Measurements from ENCODE around the gene ZNF860.
"Not testable (repeated sequence)": the region's sequence is repeated elsewhere in the genome, so short reads cannot be mapped to it uniquely, and the experiment has no call there.

The ZNF860 gene

GRCh38 chr3:31985831-31986230 lies 4.3 kb downstream of the ZNF860 start:
- Histone ChIP-seq H3K27ac (ENCODE audit: low read depth, low read length) (no peak overlapping the region), H3K9ac (ENCODE audit: low read length in 5 of 5) (no peak overlapping the region), H3K4me3 (ENCODE audit: low read depth in 1 of 5, low read length in 5 of 5) (no peak overlapping the region), H3K4me1 (ENCODE audit: control insufficient read depth in 5 of 5, insufficient read depth in 5 of 5, low read length in 5 of 5) (peaks cover 0 to 22% (median 13%) of the 10 kb centered on the region in 5 donors), H3K36me3 (ENCODE audit: control insufficient read depth in 5 of 5, insufficient read depth in 5 of 5, low read length in 5 of 5) (peaks cover 0 to 4% (median 0%) of the 10 kb centered on the region in 5 donors), H3K9me3 (ENCODE audit: control insufficient read depth in 5 of 5, low read length in 5 of 5) (peaks cover 7 to 21% (median 10%) of the 10 kb centered on the region in 5 donors), H3K27me3 (ENCODE audit: control insufficient read depth in 5 of 5, insufficient read depth in 4 of 5, low read length in 5 of 5) (no peaks in the 10 kb centered on the region)

GRCh38 chr3:31988271-31988670 lies 6.7 kb downstream of the ZNF860 start:
- Histone ChIP-seq H3K9ac (ENCODE audit: low read length in 5 of 5) (no peak overlapping the region), H3K27ac (ENCODE audit: low read depth, low read length) (no peak overlapping the region), H3K27me3 (ENCODE audit: control insufficient read depth in 5 of 5, insufficient read depth in 4 of 5, low read length in 5 of 5) (no peaks in the 10 kb centered on the region), H3K4me1 (ENCODE audit: control insufficient read depth in 5 of 5, insufficient read depth in 5 of 5, low read length in 5 of 5) (peaks cover 0 to 11% (median 4%) of the 10 kb centered on the region in 5 donors), H3K36me3 (ENCODE audit: control insufficient read depth in 5 of 5, insufficient read depth in 5 of 5, low read length in 5 of 5) (peaks cover 0 to 4% (median 0%) of the 10 kb centered on the region in 5 donors), H3K4me3 (ENCODE audit: low read depth in 1 of 5, low read length in 5 of 5) (no peak overlapping the region), H3K9me3 (ENCODE audit: control insufficient read depth in 5 of 5, low read length in 5 of 5) (peaks cover 9 to 22% (median 13%) of the 10 kb centered on the region in 5 donors)

GRCh38 chr3:31992995-31993394 lies 11.4 kb downstream of the ZNF860 start:
- not testable (repeated sequence) for H3K36me3 ChIP-seq (ENCODE audit: control insufficient read depth in 5 of 5, insufficient read depth in 5 of 5, low read length in 5 of 5); H3K4me1 ChIP-seq (ENCODE audit: control insufficient read depth in 5 of 5, insufficient read depth in 5 of 5, low read length in 5 of 5); H3K9ac ChIP-seq (ENCODE audit: low read length in 5 of 5); H3K4me3 ChIP-seq (ENCODE audit: low read depth in 1 of 5, low read length in 5 of 5); H3K27me3 ChIP-seq (ENCODE audit: control insufficient read depth in 5 of 5, insufficient read depth in 4 of 5, low read length in 5 of 5); H3K27ac ChIP-seq (ENCODE audit: low read depth, low read length)
- peaks cover 9 to 24% (median 13%) of the 10 kb centered on the region in 5 donors for H3K9me3 ChIP-seq (ENCODE audit: control insufficient read depth in 5 of 5, low read length in 5 of 5)

GRCh38 chr3:31993843-31994242 lies 12.3 kb downstream of the ZNF860 start:
- Histone ChIP-seq H3K4me1 (ENCODE audit: control insufficient read depth in 5 of 5, insufficient read depth in 5 of 5, low read length in 5 of 5) (no peaks in the 10 kb centered on the region), H3K4me3 (ENCODE audit: low read depth in 1 of 5, low read length in 5 of 5) (no peak overlapping the region), H3K9ac (ENCODE audit: low read length in 5 of 5) (no peak overlapping the region), H3K27me3 (ENCODE audit: control insufficient read depth in 5 of 5, insufficient read depth in 4 of 5, low read length in 5 of 5) (no peaks in the 10 kb centered on the region), H3K36me3 (ENCODE audit: control insufficient read depth in 5 of 5, insufficient read depth in 5 of 5, low read length in 5 of 5) (peaks cover 0 to 4% (median 0%) of the 10 kb centered on the region in 5 donors), H3K9me3 (ENCODE audit: control insufficient read depth in 5 of 5, low read length in 5 of 5) (peaks cover 7 to 18% (median 13%) of the 10 kb centered on the region in 5 donors), H3K27ac (ENCODE audit: low read depth, low read length) (no peak overlapping the region)

GRCh38 chr3:31995026-31995425 lies 13.5 kb downstream of the ZNF860 start:
- H3K9ac ChIP-seq (ENCODE audit: low read length in 5 of 5); H3K27ac ChIP-seq (ENCODE audit: low read depth, low read length); H3K27me3 ChIP-seq (ENCODE audit: control insufficient read depth in 5 of 5, insufficient read depth in 4 of 5, low read length in 5 of 5); H3K4me3 ChIP-seq (ENCODE audit: low read depth in 1 of 5, low read length in 5 of 5); H3K4me1 ChIP-seq (ENCODE audit: control insufficient read depth in 5 of 5, insufficient read depth in 5 of 5, low read length in 5 of 5); H3K36me3 ChIP-seq (ENCODE audit: control insufficient read depth in 5 of 5, insufficient read depth in 5 of 5, low read length in 5 of 5): not testable (repeated sequence)
- peaks cover 6 to 12% (median 8%) of the 10 kb centered on the region in 5 donors for H3K9me3 ChIP-seq (ENCODE audit: control insufficient read depth in 5 of 5, low read length in 5 of 5)

GRCh38 chr3:31996195-31996594 lies 14.6 kb downstream of the ZNF860 start:
- no peak overlapping the region for H3K4me3 ChIP-seq (ENCODE audit: low read depth in 1 of 5, low read length in 5 of 5)
- no peaks in the 10 kb centered on the region for H3K36me3 ChIP-seq (ENCODE audit: control insufficient read depth in 5 of 5, insufficient read depth in 5 of 5, low read length in 5 of 5)
- H3K9ac ChIP-seq (ENCODE audit: low read length in 5 of 5): no peak overlapping the region
- H3K27me3 ChIP-seq (ENCODE audit: control insufficient read depth in 5 of 5, insufficient read depth in 4 of 5, low read length in 5 of 5): no peaks in the 10 kb centered on the region
- H3K9me3 ChIP-seq (ENCODE audit: control insufficient read depth in 5 of 5, low read length in 5 of 5): peaks cover 0 to 4% (median 2%) of the 10 kb centered on the region in 5 donors
- no peaks in the 10 kb centered on the region for H3K4me1 ChIP-seq (ENCODE audit: control insufficient read depth in 5 of 5, insufficient read depth in 5 of 5, low read length in 5 of 5)
- H3K27ac ChIP-seq (ENCODE audit: low read depth, low read length): no peak overlapping the region

- Histone ChIP-seq H3K9ac (ENCODE audit: low read length in 5 of 5) (no peak overlapping the region), H3K4me1 (ENCODE audit: control insufficient read depth in 5 of 5, insufficient read depth in 5 of 5, low read length in 5 of 5) (peaks cover 0 to 2% (median 0%) of the 10 kb centered on the region in 5 donors), H3K27me3 (ENCODE audit: control insufficient read depth in 5 of 5, insufficient read depth in 4 of 5, low read length in 5 of 5) (no peaks in the 10 kb centered on the region), H3K9me3 (ENCODE audit: control insufficient read depth in 5 of 5, low read length in 5 of 5) (peaks cover 0 to 2% (median 0%) of the 10 kb centered on the region in 5 donors), H3K36me3 (ENCODE audit: control insufficient read depth in 5 of 5, insufficient read depth in 5 of 5, low read length in 5 of 5) (no peaks in the 10 kb centered on the region), H3K27ac (ENCODE audit: low read depth, low read length) (no peak overlapping the region), H3K4me3 (ENCODE audit: low read depth in 1 of 5, low read length in 5 of 5) (no peak overlapping the region)
These were observed 15.9 kb downstream of the ZNF860 start for GRCh38 chr3:31997500-31997899.

- no peak overlapping the region for H3K27ac ChIP-seq (ENCODE audit: low read depth, low read length)
These were observed 18.4 kb downstream of the ZNF860 start for GRCh38 chr3:31999907-32000439.

GRCh38 chr3:32000877-32001276 lies 19.3 kb downstream of the ZNF860 start:
- no peaks in the 10 kb centered on the region for H3K27me3 ChIP-seq (ENCODE audit: control insufficient read depth in 5 of 5, insufficient read depth in 4 of 5, low read length in 5 of 5)
- H3K9ac ChIP-seq (ENCODE audit: low read length in 5 of 5): no peak overlapping the region
- no peaks in the 10 kb centered on the region for H3K9me3 ChIP-seq (ENCODE audit: control insufficient read depth in 5 of 5, low read length in 5 of 5)
- no peak overlapping the region for H3K4me3 ChIP-seq (ENCODE audit: low read depth in 1 of 5, low read length in 5 of 5)
- H3K27ac ChIP-seq (ENCODE audit: low read depth, low read length): no peak overlapping the region
- H3K36me3 ChIP-seq (ENCODE audit: control insufficient read depth in 5 of 5, insufficient read depth in 5 of 5, low read length in 5 of 5): no peaks in the 10 kb centered on the region
- peaks cover 0 to 9% (median 0%) of the 10 kb centered on the region in 5 donors for H3K4me1 ChIP-seq (ENCODE audit: control insufficient read depth in 5 of 5, insufficient read depth in 5 of 5, low read length in 5 of 5)

More at GRCh38 chr3:31999907-32000439, 18.4 kb downstream of the ZNF860 start:
- H3K4me1 ChIP-seq (ENCODE audit: control insufficient read depth in 5 of 5, insufficient read depth in 5 of 5, low read length in 5 of 5): peaks cover 0 to 9% (median 0%) of the 10 kb centered on the region in 5 donors
- H3K9me3 ChIP-seq (ENCODE audit: control insufficient read depth in 5 of 5, low read length in 5 of 5): peaks cover 0 to 2% (median 0%) of the 10 kb centered on the region in 5 donors
- no peaks in the 10 kb centered on the region for H3K27me3 ChIP-seq (ENCODE audit: control insufficient read depth in 5 of 5, insufficient read depth in 4 of 5, low read length in 5 of 5)
- H3K4me3 ChIP-seq (ENCODE audit: low read depth in 1 of 5, low read length in 5 of 5): no peak overlapping the region
- H3K9ac ChIP-seq (ENCODE audit: low read length in 5 of 5): no peak overlapping the region
- H3K36me3 ChIP-seq (ENCODE audit: control insufficient read depth in 5 of 5, insufficient read depth in 5 of 5, low read length in 5 of 5): no peaks in the 10 kb centered on the region

GRCh38 chr3:32002561-32003368 lies 21.2 kb downstream of the ZNF860 start:
- Histone ChIP-seq H3K36me3 (ENCODE audit: control insufficient read depth in 5 of 5, insufficient read depth in 5 of 5, low read length in 5 of 5) (no peaks in the 10 kb centered on the region), H3K27ac (ENCODE audit: low read depth, low read length) (no peak overlapping the region)

More at GRCh38 chr3:32002561-32003368, 21.2 kb downstream of the ZNF860 start:
- Histone ChIP-seq H3K27me3 (ENCODE audit: control insufficient read depth in 5 of 5, insufficient read depth in 4 of 5, low read length in 5 of 5) (no peaks in the 10 kb centered on the region), H3K9ac (ENCODE audit: low read length in 5 of 5) (no peak overlapping the region), H3K4me1 (ENCODE audit: control insufficient read depth in 5 of 5, insufficient read depth in 5 of 5, low read length in 5 of 5) (peaks cover 0 to 9% (median 0%) of the 10 kb centered on the region in 5 donors), H3K9me3 (ENCODE audit: control insufficient read depth in 5 of 5, low read length in 5 of 5) (no peaks in the 10 kb centered on the region), H3K4me3 (ENCODE audit: low read depth in 1 of 5, low read length in 5 of 5) (no peak overlapping the region)

Measured in subcutaneous abdominal adipose tissue (tissue), 5 donors.